Measurements from ENCODE around the gene CNIH3.

CNIH3 gene

DNA sequence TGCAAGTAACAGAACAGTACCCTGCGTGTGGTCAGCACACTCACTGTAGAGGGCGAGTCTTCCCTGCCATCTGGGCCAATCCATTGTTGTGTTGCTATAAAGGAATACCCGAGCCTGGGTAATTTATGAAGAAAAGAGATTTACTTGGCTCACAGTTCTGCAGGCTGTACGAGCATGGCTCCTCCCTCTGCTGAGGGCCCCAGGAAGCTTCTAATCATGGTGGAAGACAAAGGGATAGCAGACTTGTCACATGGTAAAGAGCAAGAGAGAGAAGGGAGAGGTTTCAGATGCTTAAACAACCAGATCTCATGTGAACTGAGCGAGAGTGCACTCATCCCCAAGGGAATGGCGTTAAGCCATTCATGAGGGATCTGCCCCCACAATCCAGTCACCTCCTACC is 126.2 kb downstream of the CNIH3 start:
- peaks cover 4% of the 10 kb centered on the region for H3K4me1 Mint-ChIP-seq
- H3K27me3 Mint-ChIP-seq = peaks cover 11% of the 10 kb centered on the region
- H3K9me3 Mint-ChIP-seq = no peaks in the 10 kb centered on the region
- H3K36me3 Mint-ChIP-seq = no peaks in the 10 kb centered on the region
- H3K4me3 Mint-ChIP-seq = no peak overlapping the region
- ATAC-seq = no peak
- H3K27ac Mint-ChIP-seq = no peak overlapping the region

- H3K27ac Mint-ChIP-seq = no peak overlapping the region
- H3K4me3 Mint-ChIP-seq = no peak overlapping the region
- ATAC-seq = no peak
- H3K27me3 Mint-ChIP-seq = peaks cover 11% of the 10 kb centered on the region
- no peaks in the 10 kb centered on the region for H3K36me3 Mint-ChIP-seq
- peaks cover 4% of the 10 kb centered on the region for H3K4me1 Mint-ChIP-seq
- H3K9me3 Mint-ChIP-seq = no peaks in the 10 kb centered on the region
These were observed 127.6 kb downstream of the CNIH3 start for GRCh38 chr1:224743608-224744164.

GRCh38 chr1:224744521-224744920 is 128.4 kb downstream of the CNIH3 start:
- Mint-ChIP-seq H3K36me3 (no peaks in the 10 kb centered on the region), H3K27ac (no peak overlapping the region), H3K27me3 (peaks cover 17% of the 10 kb centered on the region), H3K4me1 (peaks cover 4% of the 10 kb centered on the region), H3K9me3 (no peaks in the 10 kb centered on the region), H3K4me3 (no peak overlapping the region)
- ATAC-seq = no peak

DNA sequence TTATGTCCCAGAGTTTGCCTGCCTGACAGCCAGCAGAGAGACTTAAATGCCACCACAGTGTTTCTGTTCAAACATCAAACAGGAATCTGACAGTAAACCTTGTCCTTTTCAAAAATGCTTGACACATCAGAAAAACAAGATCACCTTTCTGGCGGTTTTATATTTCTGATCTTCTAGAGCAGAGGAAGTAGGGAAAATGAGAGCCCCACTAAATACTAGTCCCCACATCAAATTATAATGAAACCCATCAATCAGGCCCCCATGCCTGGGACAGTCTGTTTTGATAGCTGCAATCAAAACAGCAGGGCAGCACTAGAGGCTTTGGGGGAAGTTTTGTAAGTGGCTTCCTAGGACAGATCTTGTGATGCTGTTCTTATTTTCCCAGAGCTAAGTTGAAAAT is 129.3 kb downstream of the CNIH3 start:
- H3K27ac Mint-ChIP-seq = no peak overlapping the region
- H3K4me3 Mint-ChIP-seq = no peak overlapping the region
- ATAC-seq = no peak
- no peaks in the 10 kb centered on the region for H3K9me3 Mint-ChIP-seq
- H3K27me3 Mint-ChIP-seq = peaks cover 26% of the 10 kb centered on the region
- H3K4me1 Mint-ChIP-seq = peaks cover 4% of the 10 kb centered on the region
- H3K36me3 Mint-ChIP-seq = no peaks in the 10 kb centered on the region

- Mint-ChIP-seq H3K27ac (no peak overlapping the region), H3K27me3 (peaks cover 31% of the 10 kb centered on the region), H3K9me3 (no peaks in the 10 kb centered on the region), H3K4me3 (no peak overlapping the region), H3K4me1 (peaks cover 4% of the 10 kb centered on the region), H3K36me3 (no peaks in the 10 kb centered on the region)
- ATAC-seq = peak; percentile 58
These were observed 129.8 kb downstream of the CNIH3 start for GRCh38 chr1:224745924-224746323.

- Mint-ChIP-seq H3K27ac (no peak overlapping the region), H3K9me3 (no peaks in the 10 kb centered on the region), H3K4me1 (peaks cover 4% of the 10 kb centered on the region), H3K36me3 (no peaks in the 10 kb centered on the region), H3K4me3 (no peak overlapping the region), H3K27me3 (peaks cover 47% of the 10 kb centered on the region)
- ATAC-seq = no peak
These were observed 131.5 kb downstream of the CNIH3 start for GRCh38 chr1:224747578-224747977.

DNA sequence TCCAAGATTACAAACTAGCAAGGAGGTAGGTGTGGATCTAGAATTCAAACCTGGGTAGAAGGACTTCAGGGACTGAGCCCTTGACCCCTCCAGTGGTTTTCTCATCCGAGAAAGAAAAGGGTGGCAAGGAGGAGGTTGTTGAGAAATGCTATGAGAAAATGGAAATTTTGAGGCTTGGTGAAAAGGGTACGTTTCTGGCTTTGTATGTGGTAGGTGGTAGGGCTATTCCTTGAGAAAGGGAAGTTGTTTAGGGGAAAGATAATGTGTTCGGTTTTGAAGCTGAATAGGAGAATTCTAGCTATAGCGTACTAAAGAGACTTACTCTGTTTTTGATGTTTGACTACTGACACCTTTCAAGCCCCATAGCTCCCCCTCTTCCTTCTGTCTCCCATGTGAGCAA is 133.8 kb downstream of the CNIH3 start:
- no peak for ATAC-seq
- Mint-ChIP-seq H3K27ac (no peak overlapping the region), H3K9me3 (no peaks in the 10 kb centered on the region), H3K27me3 (peaks cover 61% of the 10 kb centered on the region), H3K36me3 (no peaks in the 10 kb centered on the region), H3K4me1 (peaks cover 4% of the 10 kb centered on the region), H3K4me3 (no peak overlapping the region)

DNA sequence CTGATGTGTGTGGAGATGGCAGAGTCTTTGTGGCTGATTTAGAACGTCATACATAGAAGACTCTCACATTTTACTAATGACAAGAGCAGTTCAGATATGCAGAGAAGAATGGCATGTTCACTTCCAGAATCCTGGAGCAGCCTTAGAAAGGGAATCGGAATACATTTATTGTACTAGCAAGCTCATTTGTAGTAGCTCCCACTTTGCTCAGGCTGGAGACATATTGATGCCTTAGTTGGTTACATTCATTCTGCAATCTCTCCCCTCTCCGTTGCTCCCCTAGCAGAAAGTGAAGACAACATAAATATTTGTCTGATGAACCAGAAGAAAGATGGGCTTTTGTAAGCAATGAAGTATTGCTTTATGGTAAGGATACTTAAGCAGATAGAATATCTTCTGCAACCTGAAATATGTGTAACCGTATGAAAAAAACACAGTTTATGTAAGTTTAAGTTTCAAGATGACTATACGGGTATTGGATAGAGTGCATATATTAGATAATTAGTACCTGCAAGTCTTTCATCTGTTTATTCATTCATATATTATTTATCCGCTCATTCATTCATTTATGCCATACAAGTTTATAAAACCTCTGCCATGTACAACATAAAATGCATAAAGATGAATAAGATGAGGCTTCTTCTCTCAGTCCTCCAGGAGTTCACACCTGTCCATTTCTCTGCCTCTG is 135.7 kb downstream of the CNIH3 start:
- H3K36me3 Mint-ChIP-seq = no peaks in the 10 kb centered on the region
- ATAC-seq = no peak

GRCh38 chr1:224753491-224753890 is 137.4 kb downstream of the CNIH3 start:
- Mint-ChIP-seq H3K36me3 (no peaks in the 10 kb centered on the region), H3K9me3 (no peaks in the 10 kb centered on the region)

More for the DNA sequence above, 135.7 kb downstream of the CNIH3 start:
- Mint-ChIP-seq H3K4me1 (no peaks in the 10 kb centered on the region), H3K27ac (no peak overlapping the region), H3K4me3 (no peak overlapping the region), H3K9me3 (no peaks in the 10 kb centered on the region), H3K27me3 (peaks cover 52% of the 10 kb centered on the region)

DNA sequence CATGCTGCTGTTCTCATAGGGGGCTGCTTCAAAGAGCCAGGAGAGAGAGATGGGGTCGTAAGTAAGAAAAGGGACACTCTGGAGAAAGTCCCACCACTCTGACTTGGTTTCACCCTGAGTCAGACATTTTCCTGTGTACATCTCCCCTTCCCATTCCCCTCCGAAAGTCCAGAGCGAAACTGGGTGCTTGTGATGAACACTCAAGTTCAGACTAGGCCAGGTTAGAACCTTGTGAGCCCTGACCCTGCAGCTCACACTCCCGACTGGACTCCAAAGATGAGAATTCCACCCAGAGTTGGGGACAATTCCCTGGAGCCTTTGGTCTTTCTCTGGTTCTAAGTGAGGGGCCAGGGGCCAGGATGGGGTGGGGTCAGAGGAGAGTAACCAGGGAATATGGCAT is 139.5 kb downstream of the CNIH3 start:
- H3K27me3 Mint-ChIP-seq = peaks cover 33% of the 10 kb centered on the region
- H3K27ac Mint-ChIP-seq = no peak overlapping the region
- no peaks in the 10 kb centered on the region for H3K36me3 Mint-ChIP-seq
- H3K4me1 Mint-ChIP-seq = no peaks in the 10 kb centered on the region
- H3K4me3 Mint-ChIP-seq = no peak overlapping the region
- peaks cover 4% of the 10 kb centered on the region for H3K9me3 Mint-ChIP-seq
- no peak for ATAC-seq

More at GRCh38 chr1:224753491-224753890, 137.4 kb downstream of the CNIH3 start:
- no peak for ATAC-seq
- Mint-ChIP-seq H3K27ac (no peak overlapping the region), H3K27me3 (peaks cover 49% of the 10 kb centered on the region), H3K4me3 (no peak overlapping the region), H3K4me1 (no peaks in the 10 kb centered on the region)

DNA sequence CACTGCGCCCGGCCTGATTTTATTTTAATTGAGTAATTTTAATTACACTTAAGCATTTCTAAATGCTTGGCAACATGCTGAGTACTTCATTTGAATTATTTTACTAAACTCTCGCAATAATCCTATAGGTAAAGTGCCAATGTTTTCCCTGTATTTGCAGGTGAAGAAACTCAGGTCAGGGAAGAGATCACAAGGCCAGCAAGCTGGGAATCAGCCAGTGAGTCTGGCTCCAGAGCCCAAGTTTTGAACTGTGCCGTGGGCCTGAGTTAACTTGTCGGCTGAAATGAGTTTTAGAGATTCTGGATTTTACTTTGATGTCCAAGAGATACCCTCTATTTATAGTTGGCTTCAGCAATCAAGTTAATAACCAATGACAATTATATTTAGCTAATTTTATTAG is 141.4 kb downstream of the CNIH3 start:
- Mint-ChIP-seq H3K27ac (no peak overlapping the region), H3K27me3 (peaks cover 14% of the 10 kb centered on the region), H3K36me3 (no peaks in the 10 kb centered on the region), H3K4me1 (no peaks in the 10 kb centered on the region), H3K4me3 (no peak overlapping the region), H3K9me3 (peaks cover 4% of the 10 kb centered on the region)
- ATAC-seq = no peak

DNA sequence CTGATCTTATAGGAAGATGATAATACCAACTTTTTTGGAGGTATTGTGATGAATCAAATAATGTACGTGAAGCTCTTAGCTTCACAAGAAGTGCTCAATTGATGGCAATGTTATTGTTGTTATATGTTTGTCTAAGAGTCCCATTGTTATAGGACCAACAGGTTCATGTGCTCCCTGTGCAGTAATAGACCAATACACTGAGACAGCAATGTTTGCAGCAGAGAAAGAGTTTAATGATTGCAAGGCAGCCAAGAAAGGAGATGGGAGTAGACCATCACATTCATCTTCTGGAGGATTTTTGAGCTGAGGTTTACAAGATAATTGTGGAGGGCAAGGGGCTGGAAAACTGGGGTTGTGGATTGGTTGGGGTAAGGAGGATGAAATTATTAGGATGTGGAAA is 143.0 kb downstream of the CNIH3 start:
- H3K4me1 Mint-ChIP-seq = no peaks in the 10 kb centered on the region
- H3K27me3 Mint-ChIP-seq = no peaks in the 10 kb centered on the region
- peaks cover 4% of the 10 kb centered on the region for H3K9me3 Mint-ChIP-seq
- ATAC-seq = no peak
- no peaks in the 10 kb centered on the region for H3K36me3 Mint-ChIP-seq
- H3K4me3 Mint-ChIP-seq = no peak overlapping the region
- no peak overlapping the region for H3K27ac Mint-ChIP-seq

DNA sequence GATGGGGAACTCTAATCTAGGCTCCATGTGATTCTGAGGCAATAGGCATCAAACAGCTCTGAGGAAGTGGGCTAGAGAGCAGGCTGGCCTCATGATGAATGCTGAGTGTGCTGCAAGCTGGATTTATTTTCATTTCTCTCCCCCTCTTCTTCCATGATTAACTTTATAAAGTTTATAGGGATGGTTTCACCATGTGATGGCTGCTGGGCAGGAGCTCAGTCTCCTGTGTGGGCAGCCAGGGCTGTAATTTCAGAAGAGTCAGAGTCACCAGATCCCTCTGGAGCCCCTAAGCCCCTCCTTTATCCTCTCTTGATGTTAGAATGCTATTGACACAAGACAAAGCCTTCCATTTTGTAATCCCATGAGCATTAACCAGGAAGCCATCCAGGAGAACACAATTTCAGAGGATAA is 143.6 kb downstream of the CNIH3 start:
- no peak overlapping the region for H3K27ac Mint-ChIP-seq
- no peak overlapping the region for H3K4me3 Mint-ChIP-seq
- no peaks in the 10 kb centered on the region for H3K27me3 Mint-ChIP-seq
- no peaks in the 10 kb centered on the region for H3K4me1 Mint-ChIP-seq
- no peak for ATAC-seq
- peaks cover 6% of the 10 kb centered on the region for H3K9me3 Mint-ChIP-seq
- H3K36me3 Mint-ChIP-seq = no peaks in the 10 kb centered on the region

GRCh38 chr1:224760163-224760562 is 144.0 kb downstream of the CNIH3 start:
- no peak overlapping the region for H3K27ac Mint-ChIP-seq
- no peaks in the 10 kb centered on the region for H3K4me1 Mint-ChIP-seq
- no peaks in the 10 kb centered on the region for H3K27me3 Mint-ChIP-seq
- H3K36me3 Mint-ChIP-seq = no peaks in the 10 kb centered on the region
- peaks cover 6% of the 10 kb centered on the region for H3K9me3 Mint-ChIP-seq
- ATAC-seq = no peak
- no peak overlapping the region for H3K4me3 Mint-ChIP-seq

DNA sequence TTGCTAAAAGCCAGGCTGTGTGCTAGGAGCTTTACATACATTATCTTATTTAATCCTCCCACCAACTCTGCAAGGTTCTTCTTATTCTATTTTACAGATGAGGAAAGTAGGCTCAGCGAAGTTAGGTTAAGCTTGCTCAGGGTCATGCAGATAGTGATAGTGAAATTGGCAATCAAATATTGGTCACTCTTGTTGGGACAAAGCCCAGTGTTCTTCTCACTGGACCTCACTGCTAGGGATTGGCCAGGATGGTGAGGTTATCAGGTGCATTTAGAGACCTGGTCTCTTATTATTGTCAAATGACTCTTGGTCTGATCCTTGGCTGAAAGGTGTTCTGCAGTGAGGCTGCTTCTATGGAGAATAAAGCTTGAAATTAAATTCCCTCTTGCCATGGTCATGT is 145.1 kb downstream of the CNIH3 start:
- Mint-ChIP-seq H3K4me3 (no peak overlapping the region), H3K4me1 (no peaks in the 10 kb centered on the region), H3K36me3 (no peaks in the 10 kb centered on the region), H3K27me3 (peaks cover 2% of the 10 kb centered on the region), H3K9me3 (peaks cover 6% of the 10 kb centered on the region), H3K27ac (no peak overlapping the region)
- ATAC-seq = no peak

GRCh38 chr1:224762046-224762445 is 145.9 kb downstream of the CNIH3 start:
- Mint-ChIP-seq H3K27me3 (peaks cover 10% of the 10 kb centered on the region), H3K27ac (no peak overlapping the region), H3K36me3 (no peaks in the 10 kb centered on the region), H3K4me1 (no peaks in the 10 kb centered on the region), H3K4me3 (no peak overlapping the region), H3K9me3 (peaks cover 6% of the 10 kb centered on the region)
- no peak for ATAC-seq
